Testis (tissue), 2 donors: ENCODE measurements around the gene LIPN.

Source experiments
- POLR2A ChIP-seq: fragments of 450-650 bp; IDR thresholded peaks from one replicate; pipeline ENCODE4 v1.6.1; 2017; ENCODE audit warnings: antibody characterized with exemption, mild to moderate bottlenecking, moderate library complexity
- TF ChIP-seq, protein P1 (sequence below), 3 experiments: fragments of 450-650 bp in 2 of 3; fragments of 200-600 bp in 1 of 3; sonication (generic) in 1 of 3; IDR thresholded peaks; one replicate each; pipeline ENCODE4 v1.5.1; 2016 to 2019; ENCODE audit warnings: antibody characterized with exemption in 3 of 3, mild to moderate bottlenecking in 2 of 3, moderate library complexity in 1 of 3

- TF ChIP-seq, protein P1, sequence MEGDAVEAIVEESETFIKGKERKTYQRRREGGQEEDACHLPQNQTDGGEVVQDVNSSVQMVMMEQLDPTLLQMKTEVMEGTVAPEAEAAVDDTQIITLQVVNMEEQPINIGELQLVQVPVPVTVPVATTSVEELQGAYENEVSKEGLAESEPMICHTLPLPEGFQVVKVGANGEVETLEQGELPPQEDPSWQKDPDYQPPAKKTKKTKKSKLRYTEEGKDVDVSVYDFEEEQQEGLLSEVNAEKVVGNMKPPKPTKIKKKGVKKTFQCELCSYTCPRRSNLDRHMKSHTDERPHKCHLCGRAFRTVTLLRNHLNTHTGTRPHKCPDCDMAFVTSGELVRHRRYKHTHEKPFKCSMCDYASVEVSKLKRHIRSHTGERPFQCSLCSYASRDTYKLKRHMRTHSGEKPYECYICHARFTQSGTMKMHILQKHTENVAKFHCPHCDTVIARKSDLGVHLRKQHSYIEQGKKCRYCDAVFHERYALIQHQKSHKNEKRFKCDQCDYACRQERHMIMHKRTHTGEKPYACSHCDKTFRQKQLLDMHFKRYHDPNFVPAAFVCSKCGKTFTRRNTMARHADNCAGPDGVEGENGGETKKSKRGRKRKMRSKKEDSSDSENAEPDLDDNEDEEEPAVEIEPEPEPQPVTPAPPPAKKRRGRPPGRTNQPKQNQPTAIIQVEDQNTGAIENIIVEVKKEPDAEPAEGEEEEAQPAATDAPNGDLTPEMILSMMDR (IDR thresholded peaks at IDR 0.05) = no peak
- no peak for TF ChIP-seq POLR2A
These were observed 26.4 kb downstream of the LIPN start for GRCh38 chr10:88786032-88786770.
